Measurements from ENCODE around the gene LMNA.

GRCh38 chr1:156091610-156092009, 22.9 kb upstream of the LMNA start:
- TF ChIP-seq POLR2AphosphoS5 (IDR thresholded peaks at IDR 0.05; ENCODE audit: low read depth, low read length): no peak
- no peak for TF ChIP-seq SIN3A (IDR thresholded peaks at IDR 0.05; ENCODE audit: borderline replicate concordance, insufficient read depth, low read length)

Measured in PFSK-1 (cell line).